HEK293 (cell line): Measurements from ENCODE around the gene CCDC78.

Experiments used
- KLF10 ChIP-seq: fragments of 450-650 bp; IDR thresholded peaks from 2 replicates; pipeline ENCODE4 v1.5.1; 2018; ENCODE audit warnings: missing biosample characterization, mild to moderate bottlenecking, missing genetic modification characterization
- PRDM10 ChIP-seq: fragments of 450-650 bp; formaldehyde crosslinking; IDR thresholded peaks from 2 replicates; pipeline ENCODE4 v1.5.1; 2016; ENCODE audit warnings: missing biosample characterization, missing genetic modification characterization
- SALL2 ChIP-seq: fragments of 450-650 bp; formaldehyde crosslinking; IDR thresholded peaks from 2 replicates; pipeline ENCODE4 v1.5.0; 2017; ENCODE audit warnings: missing biosample characterization, mild to moderate bottlenecking, missing genetic modification characterization, borderline replicate concordance
- ZNF114 ChIP-seq: fragments of 450-650 bp; formaldehyde crosslinking; IDR thresholded peaks from 2 replicates; pipeline ENCODE4 v1.5.0; 2017; ENCODE audit warnings: missing biosample characterization, missing genetic modification characterization
- ZNF239 ChIP-seq: fragments of 450-650 bp; formaldehyde crosslinking; IDR thresholded peaks from 2 replicates; pipeline ENCODE4 v1.5.1; 2016; ENCODE audit warnings: missing biosample characterization, missing genetic modification characterization
- ZNF362 ChIP-seq: fragments of 450-650 bp; formaldehyde crosslinking; IDR thresholded peaks from 2 replicates; pipeline ENCODE4 v1.5.1; 2016; ENCODE audit warnings: missing biosample characterization, missing genetic modification characterization
- ZNF416 ChIP-seq: fragments of 450-650 bp; formaldehyde crosslinking; IDR thresholded peaks from 2 replicates; pipeline ENCODE4 v1.5.1; 2016; ENCODE audit warnings: missing biosample characterization, missing genetic modification characterization
- ZNF645 ChIP-seq: fragments of 450-650 bp; formaldehyde crosslinking; IDR thresholded peaks from 2 replicates; pipeline ENCODE4; 2016; ENCODE audit warnings: missing biosample characterization, missing genetic modification characterization
- ZNF785 ChIP-seq: fragments of 450-650 bp; formaldehyde crosslinking; IDR thresholded peaks from 2 replicates; pipeline ENCODE4 v1.5.1; 2016; ENCODE audit warnings: missing biosample characterization, missing genetic modification characterization
- TF ChIP-seq, protein P1 (sequence below): fragments of 450-650 bp; formaldehyde crosslinking; IDR thresholded peaks from 2 replicates; pipeline ENCODE4 v1.5.1; 2016; ENCODE audit warnings: missing biosample characterization, missing genetic modification characterization
- TF ChIP-seq, protein P2 (sequence below): fragments of 450-650 bp; formaldehyde crosslinking; IDR thresholded peaks from 2 replicates; pipeline ENCODE4 v1.5.1; 2016; ENCODE audit warnings: missing biosample characterization, missing genetic modification characterization
- TF ChIP-seq, protein P3 (sequence below): fragments of 450-650 bp; formaldehyde crosslinking; IDR thresholded peaks from 2 replicates; pipeline ENCODE4 v1.5.1; 2016; ENCODE audit warnings: missing biosample characterization, missing genetic modification characterization, low read depth

GRCh38 chr16:724188-725040 lies 1.8 kb downstream of the CCDC78 start:
- TF ChIP-seq, protein P1, sequence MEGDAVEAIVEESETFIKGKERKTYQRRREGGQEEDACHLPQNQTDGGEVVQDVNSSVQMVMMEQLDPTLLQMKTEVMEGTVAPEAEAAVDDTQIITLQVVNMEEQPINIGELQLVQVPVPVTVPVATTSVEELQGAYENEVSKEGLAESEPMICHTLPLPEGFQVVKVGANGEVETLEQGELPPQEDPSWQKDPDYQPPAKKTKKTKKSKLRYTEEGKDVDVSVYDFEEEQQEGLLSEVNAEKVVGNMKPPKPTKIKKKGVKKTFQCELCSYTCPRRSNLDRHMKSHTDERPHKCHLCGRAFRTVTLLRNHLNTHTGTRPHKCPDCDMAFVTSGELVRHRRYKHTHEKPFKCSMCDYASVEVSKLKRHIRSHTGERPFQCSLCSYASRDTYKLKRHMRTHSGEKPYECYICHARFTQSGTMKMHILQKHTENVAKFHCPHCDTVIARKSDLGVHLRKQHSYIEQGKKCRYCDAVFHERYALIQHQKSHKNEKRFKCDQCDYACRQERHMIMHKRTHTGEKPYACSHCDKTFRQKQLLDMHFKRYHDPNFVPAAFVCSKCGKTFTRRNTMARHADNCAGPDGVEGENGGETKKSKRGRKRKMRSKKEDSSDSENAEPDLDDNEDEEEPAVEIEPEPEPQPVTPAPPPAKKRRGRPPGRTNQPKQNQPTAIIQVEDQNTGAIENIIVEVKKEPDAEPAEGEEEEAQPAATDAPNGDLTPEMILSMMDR (tag by site-specific recombination) = no peak
- TF ChIP-seq ZNF362 (no peak), ZNF239 (tag by site-specific recombination) (no peak), KLF10 (tag by site-specific recombination) (no peak), ZNF416 (no peak), ZNF114 (tag by site-specific recombination) (no peak), ZNF785 (tag by site-specific recombination) (no peak), PRDM10 (tag by site-specific recombination) (no peak), ZNF645 (tag by site-specific recombination) (no peak), SALL2 (tag by site-specific recombination) (no peak)
- TF ChIP-seq, protein P2, sequence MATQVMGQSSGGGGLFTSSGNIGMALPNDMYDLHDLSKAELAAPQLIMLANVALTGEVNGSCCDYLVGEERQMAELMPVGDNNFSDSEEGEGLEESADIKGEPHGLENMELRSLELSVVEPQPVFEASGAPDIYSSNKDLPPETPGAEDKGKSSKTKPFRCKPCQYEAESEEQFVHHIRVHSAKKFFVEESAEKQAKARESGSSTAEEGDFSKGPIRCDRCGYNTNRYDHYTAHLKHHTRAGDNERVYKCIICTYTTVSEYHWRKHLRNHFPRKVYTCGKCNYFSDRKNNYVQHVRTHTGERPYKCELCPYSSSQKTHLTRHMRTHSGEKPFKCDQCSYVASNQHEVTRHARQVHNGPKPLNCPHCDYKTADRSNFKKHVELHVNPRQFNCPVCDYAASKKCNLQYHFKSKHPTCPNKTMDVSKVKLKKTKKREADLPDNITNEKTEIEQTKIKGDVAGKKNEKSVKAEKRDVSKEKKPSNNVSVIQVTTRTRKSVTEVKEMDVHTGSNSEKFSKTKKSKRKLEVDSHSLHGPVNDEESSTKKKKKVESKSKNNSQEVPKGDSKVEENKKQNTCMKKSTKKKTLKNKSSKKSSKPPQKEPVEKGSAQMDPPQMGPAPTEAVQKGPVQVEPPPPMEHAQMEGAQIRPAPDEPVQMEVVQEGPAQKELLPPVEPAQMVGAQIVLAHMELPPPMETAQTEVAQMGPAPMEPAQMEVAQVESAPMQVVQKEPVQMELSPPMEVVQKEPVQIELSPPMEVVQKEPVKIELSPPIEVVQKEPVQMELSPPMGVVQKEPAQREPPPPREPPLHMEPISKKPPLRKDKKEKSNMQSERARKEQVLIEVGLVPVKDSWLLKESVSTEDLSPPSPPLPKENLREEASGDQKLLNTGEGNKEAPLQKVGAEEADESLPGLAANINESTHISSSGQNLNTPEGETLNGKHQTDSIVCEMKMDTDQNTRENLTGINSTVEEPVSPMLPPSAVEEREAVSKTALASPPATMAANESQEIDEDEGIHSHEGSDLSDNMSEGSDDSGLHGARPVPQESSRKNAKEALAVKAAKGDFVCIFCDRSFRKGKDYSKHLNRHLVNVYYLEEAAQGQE (tag by site-specific recombination) = no peak
- TF ChIP-seq, protein P3, sequence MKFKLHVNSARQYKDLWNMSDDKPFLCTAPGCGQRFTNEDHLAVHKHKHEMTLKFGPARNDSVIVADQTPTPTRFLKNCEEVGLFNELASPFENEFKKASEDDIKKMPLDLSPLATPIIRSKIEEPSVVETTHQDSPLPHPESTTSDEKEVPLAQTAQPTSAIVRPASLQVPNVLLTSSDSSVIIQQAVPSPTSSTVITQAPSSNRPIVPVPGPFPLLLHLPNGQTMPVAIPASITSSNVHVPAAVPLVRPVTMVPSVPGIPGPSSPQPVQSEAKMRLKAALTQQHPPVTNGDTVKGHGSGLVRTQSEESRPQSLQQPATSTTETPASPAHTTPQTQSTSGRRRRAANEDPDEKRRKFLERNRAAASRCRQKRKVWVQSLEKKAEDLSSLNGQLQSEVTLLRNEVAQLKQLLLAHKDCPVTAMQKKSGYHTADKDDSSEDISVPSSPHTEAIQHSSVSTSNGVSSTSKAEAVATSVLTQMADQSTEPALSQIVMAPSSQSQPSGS (tag by site-specific recombination) = no peak
